Spleen (tissue), 11 donors: ENCODE measurements around the gene DGAT2. TPM values are rescaled to one million over a fixed set of nuclear protein-coding genes. Genes with fewer than 3 reads are reported as not detected.

Experiments
- DNase-seq: peaks from one replicate; pipeline ENCODE4 v3.0.0-alpha.2; 2020
- H3K27ac ChIP-seq, 8 donors: fragments of 200-600 bp; sonication (generic) in 7 of 8; 1 replicate in 4 of 8; 2 replicates in 4 of 8; pipeline versions ENCODE4 v1.5.0 to v1.8.0; 2016 to 2021; ENCODE audit warnings: inconsistent platforms in 4 of 8, mild to moderate bottlenecking in 4 of 8, moderate library complexity in 1 of 8
- H3K27me3 ChIP-seq, 7 donors: fragments of 200-600 bp; sonication (generic) in 6 of 7; replicated peaks in 1 of 7; 1 replicate in 4 of 7; 2 replicates in 3 of 7; pipeline versions ENCODE4 v1.5.0 to v1.8.0; 2016 to 2021; ENCODE audit warnings: inconsistent platforms in 3 of 7, mild to moderate bottlenecking in 1 of 7
- H3K36me3 ChIP-seq, 6 donors: fragments of 200-600 bp; sonication (generic) in 5 of 6; 1 replicate in 4 of 6; 2 replicates in 2 of 6; pipeline versions ENCODE4 v1.5.0 to v1.8.0; 2016 to 2021; ENCODE audit warnings: inconsistent platforms in 2 of 6
- H3K4me1 ChIP-seq, 6 donors: fragments of 200-600 bp; sonication (generic) in 5 of 6; 1 replicate in 3 of 6; 2 replicates in 3 of 6; pipeline versions ENCODE4 v1.5.0 to v1.8.0; 2016 to 2021; ENCODE audit warnings: inconsistent platforms in 3 of 6
- H3K4me3 ChIP-seq, 8 donors: fragments of 200-600 bp; sonication (generic) in 7 of 8; 1 replicate in 4 of 8; 2 replicates in 4 of 8; pipeline versions ENCODE4 v1.5.0 to v1.8.0; 2016 to 2021; ENCODE audit warnings: inconsistent platforms in 4 of 8, mild to moderate bottlenecking in 4 of 8, moderate library complexity in 2 of 8
- H3K9me3 ChIP-seq, 8 donors: fragments of 200-600 bp; sonication (generic) in 7 of 8; 1 replicate in 4 of 8; 2 replicates in 4 of 8; pipeline versions ENCODE4 v1.5.0 to v1.8.0; 2016 to 2021; ENCODE audit warnings: inconsistent platforms in 4 of 8
- CTCF ChIP-seq, 11 experiments: fragments of 200-600 bp in 7 of 11; fragments of 450-650 bp in 4 of 11; sonication (generic) in 4 of 11; IDR thresholded peaks in 8 of 11; conservative IDR thresholded peaks in 3 of 11; 1 replicate in 7 of 11; 2 replicates in 4 of 11; pipeline versions ENCODE4 v1.4.0 to v1.8.0; 2016 to 2021; ENCODE audit warnings: antibody characterized with exemption in 11 of 11, inconsistent platforms in 4 of 11, mild to moderate bottlenecking in 1 of 11
- POLR2A ChIP-seq, 3 donors: fragments of 450-650 bp; IDR thresholded peaks; one replicate each; pipeline ENCODE4 v1.5.1; 2017; ENCODE audit warnings: antibody characterized with exemption in 3 of 3, mild to moderate bottlenecking in 1 of 3
- POLR2AphosphoS5 ChIP-seq, 3 donors: sonication (generic); formaldehyde crosslinking; IDR thresholded peaks; one replicate each; pipeline ENCODE4 v1.5.1; 2017; ENCODE audit warnings: antibody characterized with exemption in 3 of 3
- WGBS, 5 donors: extraction: QIAGEN DNeasy Blood & Tissue Kit in 3 of 5; methylation state at CpG; one replicate each; pipeline versions ENCODE4 v1.1.5 to v1.1.7; 2013 to 2018; 5-methylcytosine and 5-hydroxymethylcytosine counted together
- intact Hi-C: fragments of 100-400 bp; cut with DNase I; formaldehyde crosslinking; loops from one replicate; pipeline ENCODE4 v1.15.0; 2023; ENCODE audit warnings: low total_unique reads
- polyA plus RNA-seq, 3 donors: library from polyadenylated mRNA; stranded (reverse); fragments of 200-250 nt; gene quantifications; one replicate each; pipeline ENCODE4 v1.2.1, GENCODE V29; 2013
- total RNA-seq, 7 donors: library from RNA; depleted of rRNA in 3 of 7; stranded (reverse); fragments of >200 nt in 3 of 7; fragmentation: NEBNext Ultra II Directional in 4 of 7; extraction: Animal tissue kit (Norgen Biotek cat#: 25700) in 4 of 7; gene quantifications; one replicate each; pipeline versions ENCODE4 v1.1.0 to v1.2.1, GENCODE V29; 2016 to 2021
- donor health status: healthy with polysubstance abuse.
- donor health status: DM: no; HTN: no; CAD: no; lungs with moderate emphysema.
- donor health status: DM: no; HTN: no; CAD: no.
- donor health status: Bipolar disorder and iron deficiency.
- donor health status: healthy.
- donor health status: DM: no; HTN: no; CAD: no.
- donor health status: DM: yes; HTN: yes; CAD: no.

Gene DGAT2
- total and polyA plus RNA-seq, 10 donors = 3.5 to 71.7 (median 15.9) TPM

GRCh38 chr11:75815345-75816168 is 47.0 kb downstream of the DGAT2 start:
- WGBS, 5 donors = 0 to 1% (median 1%) methylated on average over 27 to 60 of the region's 60 CpGs

GRCh38 chr11:75816561-75817239 is 48.1 kb downstream of the DGAT2 start:
- 11 to 22% (median 13%) methylated on average over 6 of the region's 6 CpGs for WGBS, 5 donors
- no peak for TF ChIP-seq POLR2A (IDR thresholded peaks at IDR 0.05)
- no peak for TF ChIP-seq POLR2AphosphoS5 (IDR thresholded peaks at IDR 0.05)
- no peaks in the 10 kb centered on the region for H3K9me3 ChIP-seq
- DNase-seq = no peak
- H3K27me3 ChIP-seq = no peaks in the 10 kb centered on the region
- peaks cover 19 to 75% (median 66%) of the 10 kb centered on the region in 6 donors for H3K4me1 ChIP-seq
- peak overlapping the region; percentile 17 to 99 (median 94) for H3K27ac ChIP-seq
- peaks cover 0 to 1% (median 0%) of the 10 kb centered on the region in 6 donors for H3K36me3 ChIP-seq
- peak overlapping the region; percentile 69 to 96 (median 94) for H3K4me3 ChIP-seq
- intact Hi-C loops = no loop called here

More at GRCh38 chr11:75815345-75816168, 47.0 kb downstream of the DGAT2 start:
- TF ChIP-seq CTCF (IDR thresholded peaks at IDR 0.05 in 8 of 11, conservative IDR thresholded peaks at IDR 0.05 in 3 of 11) = no peak
- no peak for TF ChIP-seq POLR2AphosphoS5 (IDR thresholded peaks at IDR 0.05)
- no peak for TF ChIP-seq POLR2A (IDR thresholded peaks at IDR 0.05)
- intact Hi-C loops = no loop called here
- peak overlapping the region; percentile 93 to 99 (median 96) for H3K27ac ChIP-seq
- DNase-seq = peak; percentile 95
- H3K4me1 ChIP-seq = peaks cover 19 to 72% (median 61%) of the 10 kb centered on the region in 6 donors
- no peaks in the 10 kb centered on the region for H3K36me3 ChIP-seq
- H3K4me3 ChIP-seq = peak overlapping the region; percentile 69 to 96 (median 94)
- no peaks in the 10 kb centered on the region for H3K9me3 ChIP-seq
- H3K27me3 ChIP-seq = no peaks in the 10 kb centered on the region

GRCh38 chr11:75820645-75821044 is 52.1 kb downstream of the DGAT2 start:
- no peaks in the 10 kb centered on the region for H3K27me3 ChIP-seq
- no peak for DNase-seq
- H3K9me3 ChIP-seq = no peaks in the 10 kb centered on the region
- WGBS, 5 donors = 91 to 100% (median 92%) methylated on average over 1 of the region's 1 CpG
- TF ChIP-seq POLR2A (IDR thresholded peaks at IDR 0.05) (no peak), CTCF (IDR thresholded peaks at IDR 0.05 in 8 of 11, conservative IDR thresholded peaks at IDR 0.05 in 3 of 11) (no peak), POLR2AphosphoS5 (IDR thresholded peaks at IDR 0.05) (no peak)
- H3K4me1 ChIP-seq = peaks cover 28 to 98% (median 91%) of the 10 kb centered on the region in 6 donors
- peak overlapping the region in 3 of 8 donors; percentile 3 to 86 (median 10) for H3K27ac ChIP-seq
- intact Hi-C loops = no loop called here
- H3K36me3 ChIP-seq = peaks cover 0 to 15% (median 0%) of the 10 kb centered on the region in 6 donors
- H3K4me3 ChIP-seq = no peak overlapping the region

GRCh38 chr11:75821202-75821601 is 52.6 kb downstream of the DGAT2 start:
- Histone ChIP-seq H3K36me3 (peaks cover 0 to 16% (median 0%) of the 10 kb centered on the region in 6 donors), H3K27ac (peak overlapping the region in 3 of 8 donors; percentile 3 to 86 (median 10)), H3K9me3 (no peaks in the 10 kb centered on the region), H3K4me1 (peaks cover 28 to 99% (median 93%) of the 10 kb centered on the region in 6 donors), H3K27me3 (no peaks in the 10 kb centered on the region), H3K4me3 (no peak overlapping the region)
- no peak for DNase-seq
- TF ChIP-seq POLR2AphosphoS5 (IDR thresholded peaks at IDR 0.05) (no peak), CTCF (IDR thresholded peaks at IDR 0.05 in 8 of 11, conservative IDR thresholded peaks at IDR 0.05 in 3 of 11) (no peak), POLR2A (IDR thresholded peaks at IDR 0.05) (no peak)
- WGBS, 5 donors = 85 to 92% (median 90%) methylated on average over 5 of the region's 5 CpGs
- intact Hi-C loops = no loop called here
